HepG2 (cell line): ENCODE results near the gene ENAH. TPM values are rescaled to one million over a fixed set of nuclear protein-coding genes. Genes with fewer than 3 reads are reported as not detected.

Source experiments
- BCL6 ChIP-seq: IDR thresholded peaks from 2 replicates; pipeline ENCODE4 v1.6.1; 2016; ENCODE audit warnings: missing genetic modification reagents, missing compliant biosample characterization
- BHLHE40 ChIP-seq: IDR thresholded peaks from 2 replicates; pipeline ENCODE4 v1.6.1; 2011; ENCODE audit warnings: low read length, improper control_type of control experiment
- FOSL1 ChIP-seq: sonication (generic); formaldehyde crosslinking; IDR thresholded peaks from 2 replicates; pipeline ENCODE4 v1.9.0; 2021; ENCODE audit warnings: missing genetic modification reagents, borderline replicate concordance
- GABPA ChIP-seq, 2 experiments: IDR thresholded peaks; 2 replicates each; pipeline ENCODE4 v1.6.1; 2011 to 2016; ENCODE audit warnings: low read depth in 2 of 2, low read length in 1 of 2, missing biosample characterization in 1 of 2, missing genetic modification characterization in 1 of 2
- JUND ChIP-seq: sonication (generic); formaldehyde crosslinking; IDR thresholded peaks from 2 replicates; pipeline ENCODE4 v1.8.0; 2022; ENCODE audit warnings: mild to moderate bottlenecking, missing genetic modification reagents
- KAT8 ChIP-seq: IDR thresholded peaks from 2 replicates; pipeline ENCODE4 v1.6.1; 2016; ENCODE audit warnings: missing genetic modification reagents, missing compliant biosample characterization
- KDM1A ChIP-seq: IDR thresholded peaks from 2 replicates; pipeline ENCODE4 v1.6.1; 2016; ENCODE audit warnings: missing compliant biosample characterization
- LCORL ChIP-seq, 2 experiments: fragments of 450-650 bp in 1 of 2; sonication (generic) in 1 of 2; formaldehyde crosslinking in 1 of 2; IDR thresholded peaks; 2 replicates each; pipeline versions ENCODE4 v1.5.0 to v1.6.1; 2017 to 2020; ENCODE audit warnings: antibody characterized with exemption in 1 of 2, missing genetic modification reagents in 1 of 2
- NR2C2 ChIP-seq: sonication (generic); formaldehyde crosslinking; IDR thresholded peaks from 2 replicates; pipeline ENCODE4 v1.4.0; 2020; ENCODE audit warnings: missing genetic modification reagents, mild to moderate bottlenecking, moderate library complexity, borderline replicate concordance
- XBP1 ChIP-seq: sonication (generic); formaldehyde crosslinking; IDR thresholded peaks from 2 replicates; pipeline ENCODE4 v1.5.0; 2020; ENCODE audit warnings: missing genetic modification reagents
- ZNF652 ChIP-seq: IDR thresholded peaks from 2 replicates; pipeline ENCODE4 v1.6.1; 2016; ENCODE audit warnings: low read depth, borderline replicate concordance
- ZNF839 ChIP-seq: sonication (generic); formaldehyde crosslinking; IDR thresholded peaks from 2 replicates; pipeline ENCODE4 v1.4.0; 2020; ENCODE audit warnings: missing genetic modification reagents, mild to moderate bottlenecking, borderline replicate concordance
- polyA plus RNA-seq, 8 experiments: library from polyadenylated mRNA; depleted of rRNA in 3 of 8; stranded (reverse) in 7 of 8; unstranded in 1 of 8; fragments of >200 nt; fragmentation: Illumina TruSeq in 4 of 8; extraction: Trizol in 4 of 8; gene quantifications; 2 replicates each; pipeline versions ENCODE4 v1.2.1 to v1.2.3, GENCODE V29; 2011 to 2016; ENCODE audit warnings: low read depth in 4 of 8, missing spikeins in 1 of 8, mixed read lengths in 1 of 8; ENCODE audit not compliant: insufficient read depth in 1 of 8
- total RNA-seq, 5 experiments: library from RNA; depleted of rRNA; stranded (reverse); fragments of >200 nt; fragmentation: Illumina TruSeq; extraction: Trizol; gene quantifications; 2 replicates each; pipeline ENCODE4 v1.2.3, GENCODE V29; 2016; ENCODE audit warnings: low read depth in 1 of 5
- TF ChIP-seq, protein P1 (sequence below): sonication (generic); formaldehyde crosslinking; IDR thresholded peaks from 2 replicates; pipeline ENCODE4 v1.4.0; 2020; ENCODE audit warnings: missing genetic modification reagents, borderline replicate concordance
- TF ChIP-seq, protein P2 (sequence below): sonication (generic); formaldehyde crosslinking; IDR thresholded peaks from 2 replicates; pipeline ENCODE4 v1.4.0; 2020; ENCODE audit warnings: missing genetic modification reagents
- TF ChIP-seq, protein P3 (sequence below): sonication (generic); formaldehyde crosslinking; IDR thresholded peaks from 2 replicates; pipeline ENCODE4 v1.4.0; 2020; ENCODE audit warnings: low read depth, mild to moderate bottlenecking, missing genetic modification reagents
- TF ChIP-seq, protein P4 (sequence below): sonication (generic); formaldehyde crosslinking; IDR thresholded peaks from 2 replicates; pipeline ENCODE4 v1.5.1; 2020; ENCODE audit warnings: mild to moderate bottlenecking, missing genetic modification reagents, borderline replicate concordance

The ENAH gene
- total and polyA plus RNA-seq, 2 of the 13 experiments (the other 11 are each of a cell fraction or from before 2014, with no cell fraction given): 22.1 to 58.3 TPM

DNA sequence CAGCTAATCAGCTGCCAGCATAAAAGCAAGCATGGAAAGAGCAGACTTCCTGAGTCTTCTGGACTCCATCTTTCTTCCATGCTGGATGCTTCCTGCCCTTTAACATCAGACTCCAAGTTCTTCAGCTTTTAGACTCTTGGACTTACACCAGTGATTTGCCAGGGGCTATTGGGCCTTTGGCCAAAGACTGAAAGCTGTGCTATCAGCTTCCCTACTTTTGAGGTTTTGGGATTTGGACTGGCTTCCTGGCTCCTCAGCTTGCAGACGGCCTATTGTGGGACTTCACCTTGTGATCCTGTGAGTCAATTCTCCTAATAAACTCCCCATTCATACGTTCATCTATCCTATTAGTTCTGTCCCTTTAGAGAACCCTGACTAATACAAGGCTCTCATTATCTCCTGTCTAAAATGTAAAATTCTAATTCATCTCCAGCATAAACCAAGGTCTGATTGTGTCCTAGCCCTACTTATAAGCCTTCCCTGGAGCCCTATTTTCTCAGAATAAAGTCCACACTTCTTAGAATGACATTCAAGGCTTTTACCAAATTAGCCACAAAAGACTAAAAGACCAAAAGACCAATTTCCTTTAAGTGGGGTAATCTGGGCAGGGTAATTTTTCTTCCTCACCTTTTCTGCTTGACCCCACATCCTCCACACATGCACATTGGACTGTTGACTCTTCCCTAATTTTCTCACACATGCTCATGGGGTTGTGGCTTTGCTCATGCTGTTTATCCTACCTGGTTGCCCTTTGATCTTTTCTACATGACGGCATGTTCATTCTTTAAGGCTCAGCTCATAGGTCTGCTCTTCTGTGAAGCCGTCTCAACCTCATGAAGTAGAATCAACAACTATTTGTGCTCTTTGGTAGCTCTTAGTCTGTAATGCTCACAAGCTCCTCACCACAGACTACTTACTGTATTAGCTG, 18.1 kb upstream of the ENAH start (continued):
- TF ChIP-seq, protein P1, sequence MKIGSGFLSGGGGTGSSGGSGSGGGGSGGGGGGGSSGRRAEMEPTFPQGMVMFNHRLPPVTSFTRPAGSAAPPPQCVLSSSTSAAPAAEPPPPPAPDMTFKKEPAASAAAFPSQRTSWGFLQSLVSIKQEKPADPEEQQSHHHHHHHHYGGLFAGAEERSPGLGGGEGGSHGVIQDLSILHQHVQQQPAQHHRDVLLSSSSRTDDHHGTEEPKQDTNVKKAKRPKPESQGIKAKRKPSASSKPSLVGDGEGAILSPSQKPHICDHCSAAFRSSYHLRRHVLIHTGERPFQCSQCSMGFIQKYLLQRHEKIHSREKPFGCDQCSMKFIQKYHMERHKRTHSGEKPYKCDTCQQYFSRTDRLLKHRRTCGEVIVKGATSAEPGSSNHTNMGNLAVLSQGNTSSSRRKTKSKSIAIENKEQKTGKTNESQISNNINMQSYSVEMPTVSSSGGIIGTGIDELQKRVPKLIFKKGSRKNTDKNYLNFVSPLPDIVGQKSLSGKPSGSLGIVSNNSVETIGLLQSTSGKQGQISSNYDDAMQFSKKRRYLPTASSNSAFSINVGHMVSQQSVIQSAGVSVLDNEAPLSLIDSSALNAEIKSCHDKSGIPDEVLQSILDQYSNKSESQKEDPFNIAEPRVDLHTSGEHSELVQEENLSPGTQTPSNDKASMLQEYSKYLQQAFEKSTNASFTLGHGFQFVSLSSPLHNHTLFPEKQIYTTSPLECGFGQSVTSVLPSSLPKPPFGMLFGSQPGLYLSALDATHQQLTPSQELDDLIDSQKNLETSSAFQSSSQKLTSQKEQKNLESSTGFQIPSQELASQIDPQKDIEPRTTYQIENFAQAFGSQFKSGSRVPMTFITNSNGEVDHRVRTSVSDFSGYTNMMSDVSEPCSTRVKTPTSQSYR (CRISPR knock-in tag): peak; percentile 27; the same call in 1 of the 2 replicates
- TF ChIP-seq ZNF652 (CRISPR knock-in tag) (0 out of 2 replicates have a peak, but pooled peaks have one; percentile 28), LCORL (IDR thresholded peaks at IDR 0.05) (peak; percentile 91), LCORL (CRISPR knock-in tag; IDR thresholded peaks at IDR 0.05) (peak; percentile 83), ZNF839 (CRISPR knock-in tag) (no peak), KDM1A (0 out of 2 replicates have a peak, but pooled peaks have one; percentile 21), GABPA (IDR thresholded peaks at IDR 0.05; ENCODE audit: low read depth, low read length) (no peak), GABPA (CRISPR knock-in tag; IDR thresholded peaks at IDR 0.05; ENCODE audit: low read depth) (peak; percentile 22; the same call in 1 of the 2 replicates), JUND (peak; percentile 65; the same call in 1 of the 2 replicates), XBP1 (CRISPR knock-in tag) (no peak), NR2C2 (CRISPR knock-in tag) (no peak), FOSL1 (CRISPR knock-in tag) (no peak), BHLHE40 (peak; percentile 70), KAT8 (CRISPR knock-in tag) (peak; percentile 36; the same call in 1 of the 2 replicates), BCL6 (CRISPR knock-in tag) (peak; percentile 45; the same call in 1 of the 2 replicates)
- TF ChIP-seq, protein P2, sequence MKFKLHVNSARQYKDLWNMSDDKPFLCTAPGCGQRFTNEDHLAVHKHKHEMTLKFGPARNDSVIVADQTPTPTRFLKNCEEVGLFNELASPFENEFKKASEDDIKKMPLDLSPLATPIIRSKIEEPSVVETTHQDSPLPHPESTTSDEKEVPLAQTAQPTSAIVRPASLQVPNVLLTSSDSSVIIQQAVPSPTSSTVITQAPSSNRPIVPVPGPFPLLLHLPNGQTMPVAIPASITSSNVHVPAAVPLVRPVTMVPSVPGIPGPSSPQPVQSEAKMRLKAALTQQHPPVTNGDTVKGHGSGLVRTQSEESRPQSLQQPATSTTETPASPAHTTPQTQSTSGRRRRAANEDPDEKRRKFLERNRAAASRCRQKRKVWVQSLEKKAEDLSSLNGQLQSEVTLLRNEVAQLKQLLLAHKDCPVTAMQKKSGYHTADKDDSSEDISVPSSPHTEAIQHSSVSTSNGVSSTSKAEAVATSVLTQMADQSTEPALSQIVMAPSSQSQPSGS (CRISPR knock-in tag): peak; percentile 82; the same call in 1 of the 2 replicates
- TF ChIP-seq, protein P3, sequence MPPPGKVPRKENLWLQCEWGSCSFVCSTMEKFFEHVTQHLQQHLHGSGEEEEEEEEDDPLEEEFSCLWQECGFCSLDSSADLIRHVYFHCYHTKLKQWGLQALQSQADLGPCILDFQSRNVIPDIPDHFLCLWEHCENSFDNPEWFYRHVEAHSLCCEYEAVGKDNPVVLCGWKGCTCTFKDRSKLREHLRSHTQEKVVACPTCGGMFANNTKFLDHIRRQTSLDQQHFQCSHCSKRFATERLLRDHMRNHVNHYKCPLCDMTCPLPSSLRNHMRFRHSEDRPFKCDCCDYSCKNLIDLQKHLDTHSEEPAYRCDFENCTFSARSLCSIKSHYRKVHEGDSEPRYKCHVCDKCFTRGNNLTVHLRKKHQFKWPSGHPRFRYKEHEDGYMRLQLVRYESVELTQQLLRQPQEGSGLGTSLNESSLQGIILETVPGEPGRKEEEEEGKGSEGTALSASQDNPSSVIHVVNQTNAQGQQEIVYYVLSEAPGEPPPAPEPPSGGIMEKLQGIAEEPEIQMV (CRISPR knock-in tag): no peak
- TF ChIP-seq, protein P4, sequence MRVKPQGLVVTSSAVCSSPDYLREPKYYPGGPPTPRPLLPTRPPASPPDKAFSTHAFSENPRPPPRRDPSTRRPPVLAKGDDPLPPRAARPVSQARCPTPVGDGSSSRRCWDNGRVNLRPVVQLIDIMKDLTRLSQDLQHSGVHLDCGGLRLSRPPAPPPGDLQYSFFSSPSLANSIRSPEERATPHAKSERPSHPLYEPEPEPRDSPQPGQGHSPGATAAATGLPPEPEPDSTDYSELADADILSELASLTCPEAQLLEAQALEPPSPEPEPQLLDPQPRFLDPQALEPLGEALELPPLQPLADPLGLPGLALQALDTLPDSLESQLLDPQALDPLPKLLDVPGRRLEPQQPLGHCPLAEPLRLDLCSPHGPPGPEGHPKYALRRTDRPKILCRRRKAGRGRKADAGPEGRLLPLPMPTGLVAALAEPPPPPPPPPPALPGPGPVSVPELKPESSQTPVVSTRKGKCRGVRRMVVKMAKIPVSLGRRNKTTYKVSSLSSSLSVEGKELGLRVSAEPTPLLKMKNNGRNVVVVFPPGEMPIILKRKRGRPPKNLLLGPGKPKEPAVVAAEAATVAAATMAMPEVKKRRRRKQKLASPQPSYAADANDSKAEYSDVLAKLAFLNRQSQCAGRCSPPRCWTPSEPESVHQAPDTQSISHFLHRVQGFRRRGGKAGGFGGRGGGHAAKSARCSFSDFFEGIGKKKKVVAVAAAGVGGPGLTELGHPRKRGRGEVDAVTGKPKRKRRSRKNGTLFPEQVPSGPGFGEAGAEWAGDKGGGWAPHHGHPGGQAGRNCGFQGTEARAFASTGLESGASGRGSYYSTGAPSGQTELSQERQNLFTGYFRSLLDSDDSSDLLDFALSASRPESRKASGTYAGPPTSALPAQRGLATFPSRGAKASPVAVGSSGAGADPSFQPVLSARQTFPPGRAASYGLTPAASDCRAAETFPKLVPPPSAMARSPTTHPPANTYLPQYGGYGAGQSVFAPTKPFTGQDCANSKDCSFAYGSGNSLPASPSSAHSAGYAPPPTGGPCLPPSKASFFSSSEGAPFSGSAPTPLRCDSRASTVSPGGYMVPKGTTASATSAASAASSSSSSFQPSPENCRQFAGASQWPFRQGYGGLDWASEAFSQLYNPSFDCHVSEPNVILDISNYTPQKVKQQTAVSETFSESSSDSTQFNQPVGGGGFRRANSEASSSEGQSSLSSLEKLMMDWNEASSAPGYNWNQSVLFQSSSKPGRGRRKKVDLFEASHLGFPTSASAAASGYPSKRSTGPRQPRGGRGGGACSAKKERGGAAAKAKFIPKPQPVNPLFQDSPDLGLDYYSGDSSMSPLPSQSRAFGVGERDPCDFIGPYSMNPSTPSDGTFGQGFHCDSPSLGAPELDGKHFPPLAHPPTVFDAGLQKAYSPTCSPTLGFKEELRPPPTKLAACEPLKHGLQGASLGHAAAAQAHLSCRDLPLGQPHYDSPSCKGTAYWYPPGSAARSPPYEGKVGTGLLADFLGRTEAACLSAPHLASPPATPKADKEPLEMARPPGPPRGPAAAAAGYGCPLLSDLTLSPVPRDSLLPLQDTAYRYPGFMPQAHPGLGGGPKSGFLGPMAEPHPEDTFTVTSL (CRISPR knock-in tag): 0 out of 2 replicates have a peak, but pooled peaks have one; percentile 41
